Coronary artery (tissue), 2 donors: ENCODE measurements around the gene CYB5R2.
A peak's percentile ranks its signal among the peaks of the same experiment; 100 is the strongest.

Experiments
- DNase-seq: peaks from one replicate; pipeline ENCODE4 v3.0.0-alpha.2; 2017; ENCODE audit warnings: low spot score
- H3K27ac ChIP-seq, 2 donors: fragments of 200-600 bp; sonication (generic); one replicate each; pipeline ENCODE4 v1.5.1; 2016 to 2019
- H3K4me3 ChIP-seq: fragments of 200-600 bp; sonication (generic); 2 replicates; pipeline ENCODE4 v1.5.1; 2016; ENCODE audit warnings: mild to moderate bottlenecking, moderate library complexity
- TF ChIP-seq, protein P1 (sequence below): fragments of 200-600 bp; sonication (generic); IDR thresholded peaks from one replicate; pipeline ENCODE4 v1.5.1; 2019; ENCODE audit warnings: antibody characterized with exemption

The CYB5R2 gene

DNA sequence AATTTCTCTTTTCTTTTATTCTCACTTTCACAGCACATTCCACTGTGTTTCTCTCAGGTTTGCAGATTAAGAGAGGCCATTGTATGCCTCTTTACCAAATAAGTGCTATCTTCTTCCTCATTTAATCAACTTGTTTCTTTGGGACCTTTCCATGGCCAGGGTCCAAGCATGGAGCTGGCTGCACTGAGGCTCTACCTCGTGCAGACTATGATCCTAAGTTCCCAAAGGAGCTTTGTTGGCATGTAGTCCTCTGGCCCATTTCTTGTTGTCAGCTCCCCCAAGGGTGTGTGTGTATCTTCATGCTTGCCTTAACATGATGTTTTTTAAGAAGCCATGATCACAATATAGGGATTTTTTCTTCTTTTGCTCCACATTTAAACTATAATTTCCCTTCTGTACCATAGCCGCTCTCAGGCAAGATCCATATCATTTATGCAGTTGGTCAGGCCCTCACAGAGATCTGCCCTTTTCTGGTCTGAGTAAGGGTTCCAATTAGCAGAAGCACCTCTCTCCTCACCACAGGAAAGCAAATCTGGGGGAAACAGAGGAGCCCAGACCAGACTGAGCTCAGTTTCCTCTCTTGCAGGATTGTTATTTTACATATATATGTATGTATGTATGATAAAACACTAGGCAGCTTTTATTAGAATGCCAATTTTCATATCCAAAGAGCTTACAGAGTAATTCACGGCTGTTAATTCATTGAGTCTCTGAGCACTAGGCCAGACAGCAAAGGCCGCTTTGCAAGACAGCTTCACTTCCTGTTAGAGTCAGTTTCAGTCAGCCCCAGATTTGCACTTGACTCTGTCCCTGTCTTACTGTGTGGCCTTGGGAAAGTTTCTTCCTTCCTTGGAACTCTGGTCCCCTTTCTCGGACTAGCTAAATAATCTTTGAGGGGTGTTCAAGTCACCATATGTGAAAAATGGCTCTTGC, 34.3 kb downstream of the CYB5R2 start:
- TF ChIP-seq, protein P1, sequence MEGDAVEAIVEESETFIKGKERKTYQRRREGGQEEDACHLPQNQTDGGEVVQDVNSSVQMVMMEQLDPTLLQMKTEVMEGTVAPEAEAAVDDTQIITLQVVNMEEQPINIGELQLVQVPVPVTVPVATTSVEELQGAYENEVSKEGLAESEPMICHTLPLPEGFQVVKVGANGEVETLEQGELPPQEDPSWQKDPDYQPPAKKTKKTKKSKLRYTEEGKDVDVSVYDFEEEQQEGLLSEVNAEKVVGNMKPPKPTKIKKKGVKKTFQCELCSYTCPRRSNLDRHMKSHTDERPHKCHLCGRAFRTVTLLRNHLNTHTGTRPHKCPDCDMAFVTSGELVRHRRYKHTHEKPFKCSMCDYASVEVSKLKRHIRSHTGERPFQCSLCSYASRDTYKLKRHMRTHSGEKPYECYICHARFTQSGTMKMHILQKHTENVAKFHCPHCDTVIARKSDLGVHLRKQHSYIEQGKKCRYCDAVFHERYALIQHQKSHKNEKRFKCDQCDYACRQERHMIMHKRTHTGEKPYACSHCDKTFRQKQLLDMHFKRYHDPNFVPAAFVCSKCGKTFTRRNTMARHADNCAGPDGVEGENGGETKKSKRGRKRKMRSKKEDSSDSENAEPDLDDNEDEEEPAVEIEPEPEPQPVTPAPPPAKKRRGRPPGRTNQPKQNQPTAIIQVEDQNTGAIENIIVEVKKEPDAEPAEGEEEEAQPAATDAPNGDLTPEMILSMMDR = no peak
- Histone ChIP-seq H3K4me3 (no peak overlapping the region), H3K27ac (peak overlapping the region; percentile 15 to 87)
- DNase-seq = no peak

DNA sequence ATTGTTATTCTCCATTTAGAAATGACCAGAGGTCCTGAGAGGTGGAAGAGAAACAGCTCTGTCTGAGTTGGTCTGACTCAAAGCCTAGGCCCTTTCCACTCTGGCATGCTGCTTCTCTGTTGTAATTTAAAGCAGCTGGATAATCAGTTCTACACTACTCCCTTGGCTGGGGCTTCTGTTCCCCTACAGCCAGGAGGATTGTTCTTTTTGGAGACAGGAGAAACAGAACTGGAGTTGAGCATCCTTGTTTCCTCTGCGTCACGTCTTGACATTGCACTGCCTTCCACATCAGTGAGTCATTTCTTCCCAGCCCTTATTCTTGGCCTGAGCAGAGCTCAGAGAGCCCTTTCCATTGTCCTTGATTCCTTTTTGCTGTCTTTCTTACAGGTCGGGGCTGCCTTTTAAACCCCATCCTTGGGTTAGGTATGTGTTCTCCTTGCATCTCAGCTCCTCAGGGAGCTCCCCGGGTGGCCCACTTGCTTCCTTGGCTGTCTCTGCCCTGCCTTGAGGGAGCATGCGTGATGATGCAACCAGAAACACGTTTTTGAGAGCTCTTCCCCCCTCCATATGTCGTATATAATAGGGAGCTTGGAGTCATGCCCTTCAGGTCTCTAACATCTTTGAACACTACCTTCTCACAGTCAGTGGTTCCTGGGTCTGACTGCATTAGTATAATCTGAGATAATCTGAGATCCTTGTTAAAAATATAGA, 35.7 kb downstream of the CYB5R2 start:
- DNase-seq = peak; percentile 81
- no peak overlapping the region for H3K4me3 ChIP-seq
- H3K27ac ChIP-seq = peak overlapping the region; percentile 48 to 87
- TF ChIP-seq, protein P1 = no peak

DNA sequence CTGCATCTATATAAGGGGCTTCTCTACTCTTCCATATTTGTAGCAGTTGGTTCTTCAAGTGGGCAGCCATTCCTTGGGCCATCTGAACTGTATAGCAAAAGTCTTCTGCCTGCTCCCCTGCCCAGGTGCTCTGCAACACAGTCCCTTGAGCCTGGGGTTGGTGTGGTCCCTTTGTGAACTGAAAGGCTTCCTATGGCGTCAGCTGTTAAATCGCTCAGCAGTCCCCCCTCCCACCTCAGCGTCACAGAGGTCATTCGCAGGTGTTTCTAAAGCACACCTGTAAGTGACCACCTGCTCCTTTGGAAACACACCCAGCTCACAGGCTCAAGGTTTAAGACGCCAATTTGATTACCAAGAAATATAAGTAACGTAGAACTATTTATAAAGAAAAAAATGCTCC, 37.0 kb downstream of the CYB5R2 start:
- Histone ChIP-seq H3K27ac (peak overlapping the region in 1 of 2 donors; percentile 87), H3K4me3 (no peak overlapping the region)
- no peak for DNase-seq
- TF ChIP-seq, protein P1 = no peak

DNA sequence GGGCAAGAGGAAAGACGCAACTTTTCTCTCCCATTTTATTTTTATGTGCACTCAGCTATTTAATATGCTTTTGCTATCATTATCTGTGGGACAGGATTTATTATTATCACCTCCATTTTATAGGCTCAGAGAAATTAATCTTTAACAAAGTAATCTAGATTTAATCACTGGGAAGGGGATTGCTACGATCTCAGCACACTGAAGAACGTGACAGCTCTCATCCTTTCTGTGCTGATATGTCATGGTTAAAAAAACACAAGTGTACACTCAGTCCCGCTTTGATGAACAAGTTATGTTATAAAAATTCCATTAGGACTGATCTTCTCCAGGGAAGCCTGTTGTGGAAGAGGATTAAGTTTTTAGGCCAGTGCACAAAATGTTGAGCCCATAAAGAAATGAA, 37.6 kb downstream of the CYB5R2 start:
- TF ChIP-seq, protein P1 = no peak
- no peak overlapping the region for H3K4me3 ChIP-seq
- peak overlapping the region in 1 of 2 donors; percentile 87 for H3K27ac ChIP-seq
- no peak for DNase-seq

DNA sequence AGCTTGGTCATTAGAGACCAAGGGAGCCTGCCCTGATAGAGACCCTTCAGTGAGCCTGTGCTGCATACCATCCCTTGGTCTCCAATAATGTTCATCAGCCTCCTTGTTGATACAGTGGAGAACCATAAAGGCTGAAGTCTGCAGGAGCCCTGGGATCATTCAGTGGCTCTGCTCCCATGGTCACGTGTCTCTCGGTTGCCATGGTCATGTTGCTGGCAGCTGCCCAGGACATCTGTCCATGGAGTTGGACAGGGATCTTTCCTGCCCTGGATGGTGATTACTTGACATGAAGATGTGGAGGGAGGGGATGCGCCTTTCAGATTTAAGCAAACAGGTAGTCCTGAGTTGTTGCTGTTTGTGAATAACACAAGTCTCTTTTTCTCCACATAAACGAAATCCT, 38.2 kb downstream of the CYB5R2 start:
- DNase-seq = no peak
- TF ChIP-seq, protein P1 = no peak
- Histone ChIP-seq H3K4me3 (no peak overlapping the region), H3K27ac (peak overlapping the region in 1 of 2 donors; percentile 0)

DNA sequence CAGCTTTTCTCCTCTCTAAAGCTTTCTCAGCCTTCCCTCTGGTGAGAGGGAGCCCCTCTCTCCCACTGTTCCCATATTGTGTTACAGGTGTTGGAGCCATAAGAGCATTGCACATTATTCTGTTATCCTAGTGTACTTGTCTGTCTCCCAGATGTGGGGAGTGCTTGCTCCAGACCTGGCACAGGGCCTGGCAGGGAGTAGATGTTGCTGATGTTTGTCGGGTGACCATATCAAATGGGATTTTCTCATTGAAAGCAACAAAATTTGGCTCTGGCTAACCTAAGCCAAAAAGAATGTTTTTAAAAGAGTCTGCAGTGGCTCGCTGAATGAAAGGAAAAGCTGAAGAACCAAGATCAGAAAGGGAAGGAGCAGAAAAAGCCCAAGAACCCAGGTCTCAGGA, 41.1 kb downstream of the CYB5R2 start:
- no peak overlapping the region for H3K4me3 ChIP-seq
- H3K27ac ChIP-seq = no peak overlapping the region
- no peak for DNase-seq
- TF ChIP-seq, protein P1 = no peak
